HepG2 (cell line): ENCODE results near the gene DUSP8.

Source experiments
- BRCA1 ChIP-seq: sonication (generic); formaldehyde crosslinking; IDR thresholded peaks from 2 replicates; pipeline ENCODE4 v1.4.0; 2020; ENCODE audit warnings: missing genetic modification reagents
- DMAP1 ChIP-seq: IDR thresholded peaks from 2 replicates; pipeline ENCODE4 v1.6.1; 2016
- IKZF1 ChIP-seq: fragments of 450-650 bp; IDR thresholded peaks from 2 replicates; pipeline ENCODE4 v1.7.1; 2016
- REL ChIP-seq: sonication (generic); formaldehyde crosslinking; conservative IDR thresholded peaks from 2 replicates; pipeline ENCODE4 v1.8.0; 2022; ENCODE audit warnings: mild to moderate bottlenecking, missing genetic modification reagents, moderate library complexity
- SIN3B ChIP-seq: fragments of 150-350 bp; IDR thresholded peaks from 2 replicates; pipeline ENCODE4 v1.6.1; 2014; ENCODE audit warnings: low read length
- SKI ChIP-seq: fragments of 450-650 bp; IDR thresholded peaks from one replicate; pipeline ENCODE4 v1.6.1; 2018; ENCODE audit warnings: mild to moderate bottlenecking; ENCODE audit not compliant: partially characterized antibody
- ZNF446 ChIP-seq: sonication (generic); formaldehyde crosslinking; IDR thresholded peaks from 2 replicates; pipeline ENCODE4 v1.5.0; 2020; ENCODE audit warnings: mild to moderate bottlenecking, missing genetic modification reagents
- TF ChIP-seq, protein P1 (sequence below): sonication (generic); formaldehyde crosslinking; IDR thresholded peaks from one replicate; pipeline ENCODE4 v1.5.1; 2020; ENCODE audit warnings: mild to moderate bottlenecking, missing genetic modification reagents; ENCODE audit errors: not compliant biosample characterization
- TF ChIP-seq, protein P2 (sequence below): IDR thresholded peaks from 2 replicates; pipeline ENCODE4 v1.6.1; 2012; ENCODE audit warnings: inconsistent platforms

DNA sequence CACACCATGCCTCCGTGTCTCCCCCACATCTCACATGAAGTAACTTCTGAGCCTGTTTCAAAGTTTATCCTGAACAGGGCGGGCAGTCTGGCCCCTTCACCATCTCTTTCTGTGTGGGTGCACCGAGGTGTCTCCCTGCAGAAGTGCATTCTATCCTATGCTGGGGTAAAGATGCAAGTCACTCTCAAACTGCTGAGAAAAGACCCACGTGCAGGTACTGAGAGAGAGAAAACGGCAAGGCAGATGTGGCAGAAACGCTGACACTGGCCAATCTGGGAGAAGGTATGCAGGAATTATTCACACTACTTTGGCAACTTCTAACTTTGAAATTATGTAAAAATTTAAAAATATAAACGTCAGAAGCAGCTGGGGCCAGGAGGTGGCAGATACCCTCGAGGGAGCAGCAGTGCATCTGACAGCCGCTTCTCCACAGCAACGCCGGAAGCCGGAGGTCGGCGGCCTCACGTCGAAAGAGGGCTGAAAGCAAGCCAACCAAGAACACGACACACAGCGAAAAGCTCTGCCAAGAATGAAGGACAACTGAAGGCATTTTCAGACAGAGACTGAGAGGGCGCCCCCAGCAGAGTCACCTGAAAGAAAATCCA lies 51.3 kb downstream of the DUSP8 start:
- TF ChIP-seq, protein P1, sequence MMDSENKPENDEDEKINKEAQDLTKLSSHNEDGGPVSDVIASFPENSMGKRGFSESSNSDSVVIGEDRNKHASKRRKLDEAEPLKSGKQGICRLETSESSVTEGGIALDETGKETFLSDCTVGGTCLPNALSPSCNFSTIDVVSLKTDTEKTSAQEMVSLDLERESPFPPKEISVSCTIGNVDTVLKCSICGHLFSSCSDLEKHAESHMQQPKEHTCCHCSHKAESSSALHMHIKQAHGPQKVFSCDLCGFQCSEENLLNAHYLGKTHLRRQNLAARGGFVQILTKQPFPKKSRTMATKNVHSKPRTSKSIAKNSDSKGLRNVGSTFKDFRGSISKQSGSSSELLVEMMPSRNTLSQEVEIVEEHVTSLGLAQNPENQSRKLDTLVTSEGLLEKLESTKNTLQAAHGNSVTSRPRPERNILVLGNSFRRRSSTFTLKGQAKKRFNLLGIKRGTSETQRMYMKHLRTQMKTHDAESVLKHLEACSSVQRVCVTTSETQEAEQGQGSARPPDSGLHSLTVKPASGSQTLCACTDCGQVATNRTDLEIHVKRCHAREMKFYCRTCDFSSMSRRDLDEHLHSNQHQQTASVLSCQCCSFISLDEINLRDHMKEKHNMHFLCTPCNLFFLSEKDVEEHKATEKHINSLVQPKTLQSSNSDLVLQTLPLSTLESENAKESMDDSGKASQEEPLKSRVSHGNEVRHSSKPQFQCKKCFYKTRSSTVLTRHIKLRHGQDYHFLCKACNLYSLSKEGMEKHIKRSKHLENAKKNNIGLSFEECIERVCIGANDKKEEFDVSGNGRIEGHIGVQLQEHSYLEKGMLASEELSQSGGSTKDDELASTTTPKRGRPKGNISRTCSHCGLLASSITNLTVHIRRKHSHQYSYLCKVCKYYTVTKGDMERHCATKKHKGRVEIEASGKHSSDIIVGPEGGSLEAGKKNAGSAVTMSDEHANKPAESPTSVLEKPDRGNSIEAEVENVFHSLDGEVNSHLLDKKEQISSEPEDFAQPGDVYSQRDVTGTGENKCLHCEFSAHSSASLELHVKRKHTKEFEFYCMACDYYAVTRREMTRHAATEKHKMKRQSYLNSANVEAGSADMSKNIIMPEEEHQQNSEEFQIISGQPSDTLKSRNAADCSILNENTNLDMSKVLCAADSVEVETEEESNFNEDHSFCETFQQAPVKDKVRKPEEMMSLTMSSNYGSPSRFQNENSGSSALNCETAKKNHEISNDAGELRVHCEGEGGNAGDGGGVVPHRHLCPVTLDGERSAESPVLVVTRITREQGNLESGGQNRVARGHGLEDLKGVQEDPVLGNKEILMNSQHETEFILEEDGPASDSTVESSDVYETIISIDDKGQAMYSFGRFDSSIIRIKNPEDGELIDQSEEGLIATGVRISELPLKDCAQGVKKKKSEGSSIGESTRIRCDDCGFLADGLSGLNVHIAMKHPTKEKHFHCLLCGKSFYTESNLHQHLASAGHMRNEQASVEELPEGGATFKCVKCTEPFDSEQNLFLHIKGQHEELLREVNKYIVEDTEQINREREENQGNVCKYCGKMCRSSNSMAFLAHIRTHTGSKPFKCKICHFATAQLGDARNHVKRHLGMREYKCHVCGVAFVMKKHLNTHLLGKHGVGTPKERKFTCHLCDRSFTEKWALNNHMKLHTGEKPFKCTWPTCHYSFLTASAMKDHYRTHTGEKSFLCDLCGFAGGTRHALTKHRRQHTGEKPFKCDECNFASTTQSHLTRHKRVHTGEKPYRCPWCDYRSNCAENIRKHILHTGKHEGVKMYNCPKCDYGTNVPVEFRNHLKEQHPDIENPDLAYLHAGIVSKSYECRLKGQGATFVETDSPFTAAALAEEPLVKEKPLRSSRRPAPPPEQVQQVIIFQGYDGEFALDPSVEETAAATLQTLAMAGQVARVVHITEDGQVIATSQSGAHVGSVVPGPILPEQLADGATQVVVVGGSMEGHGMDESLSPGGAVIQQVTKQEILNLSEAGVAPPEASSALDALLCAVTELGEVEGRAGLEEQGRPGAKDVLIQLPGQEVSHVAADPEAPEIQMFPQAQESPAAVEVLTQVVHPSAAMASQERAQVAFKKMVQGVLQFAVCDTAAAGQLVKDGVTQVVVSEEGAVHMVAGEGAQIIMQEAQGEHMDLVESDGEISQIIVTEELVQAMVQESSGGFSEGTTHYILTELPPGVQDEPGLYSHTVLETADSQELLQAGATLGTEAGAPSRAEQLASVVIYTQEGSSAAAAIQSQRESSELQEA, result no peak
- TF ChIP-seq BRCA1 (CRISPR knock-in tag) (no peak), IKZF1 (no peak), SKI (no peak), ZNF446 (no peak), DMAP1 (CRISPR knock-in tag) (no peak), SIN3B (no peak), REL (CRISPR knock-in tag) (no peak)
- TF ChIP-seq, protein P2, sequence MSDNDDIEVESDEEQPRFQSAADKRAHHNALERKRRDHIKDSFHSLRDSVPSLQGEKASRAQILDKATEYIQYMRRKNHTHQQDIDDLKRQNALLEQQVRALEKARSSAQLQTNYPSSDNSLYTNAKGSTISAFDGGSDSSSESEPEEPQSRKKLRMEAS, result no peak
